GM12878 (cell line): ENCODE measurements around the gene GPC5. TPM values are rescaled to one million over a fixed set of nuclear protein-coding genes. Genes with fewer than 3 reads are reported as not detected.

Experiments used
- ATAC-seq: fragments of 200-7000 bp; cut with Tn5 transposase; 3 replicates; pipeline ENCODE4 v1.9.1; 2020; ENCODE audit warnings: mild to moderate bottlenecking, moderate library complexity
- BruUV-seq: library from RNA; stranded (reverse); fragments of 400-500 nt; replicated peaks from 2 replicates; lab custom pipeline; 2021; lab: Mats Ljungman, UMichigan
- CTCF ChIA-PET: fragments of 300-600 bp; sonication (Branson Sonifier 250); formaldehyde crosslinking; extraction: SDS; loops from one replicate; lab custom pipeline; 2021; ENCODE audit warnings: inconsistent platforms; lab: Yijun Ruan, JAX
- POLR2A ChIA-PET: fragments of 350-600 bp; formaldehyde crosslinking; extraction: SDS; loops from one replicate; lab custom pipeline; 2021; ENCODE audit warnings: inconsistent platforms; lab: Charles Lee
- RAD21 ChIA-PET: fragments of 300-600 bp; sonication (Branson Sonifier 250); formaldehyde crosslinking; loops from one replicate; lab custom pipeline; 2023; ENCODE audit warnings: antibody characterized with exemption; ENCODE audit not compliant: unreplicated experiment; lab: Charles Lee
- SMC1A ChIA-PET: fragments of 300-600 bp; sonication (Branson Sonifier 250); formaldehyde crosslinking; loops from one replicate; lab custom pipeline; 2023; ENCODE audit not compliant: unreplicated experiment, uncharacterized antibody; lab: Charles Lee
- DNase-seq: peaks from one replicate; pipeline ENCODE4 v3.0.0-alpha.2; 2011; ENCODE audit warnings: low read depth, low spot score
- FAIRE-seq: peaks from 3 replicates; lab custom pipeline; 2011; peaks lifted over from hg19 to GRCh38; lab: Jason Lieb, UNC
- H2AFZ ChIP-seq: 2 replicates; pipeline ENCODE4 v1.6.0; 2011; ENCODE audit warnings: low read depth, low read length, control low read depth; ENCODE audit not compliant: control insufficient read depth
- H3K27ac ChIP-seq: 2 replicates; pipeline ENCODE4 v1.5.1; 2011; ENCODE audit warnings: control low read depth; ENCODE audit not compliant: control insufficient read depth, insufficient read depth
- H3K27me3 ChIP-seq, 2 experiments: replicated peaks in 1 of 2; 2 replicates each; pipeline versions ENCODE4 v1.6.0 to v1.6.1; 2011; ENCODE audit warnings: low read length in 1 of 2; ENCODE audit not compliant: control insufficient read depth in 2 of 2, insufficient read depth in 2 of 2
- H3K36me3 ChIP-seq, 2 experiments: 2 replicates each; pipeline ENCODE4 v1.5.1; 2011; ENCODE audit warnings: low read length in 1 of 2; ENCODE audit not compliant: control insufficient read depth in 2 of 2, insufficient read depth in 2 of 2
- H3K4me1 ChIP-seq: 2 replicates; pipeline ENCODE4 v1.6.1; 2011; ENCODE audit warnings: mild to moderate bottlenecking, low read length, moderate library complexity, mixed read lengths; ENCODE audit not compliant: control insufficient read depth, insufficient read depth
- H3K4me2 ChIP-seq: 2 replicates; pipeline ENCODE4 v1.6.0; 2011; ENCODE audit warnings: control low read depth; ENCODE audit not compliant: control insufficient read depth, insufficient read depth
- H3K4me3 ChIP-seq: fragments of 200-600 bp; sonication (generic); 2 replicates; pipeline ENCODE4 v1.5.1; 2016
- H3K79me2 ChIP-seq: 2 replicates; pipeline ENCODE4 v1.6.0; 2011; ENCODE audit warnings: low read length; ENCODE audit not compliant: control insufficient read depth, insufficient read depth
- H3K9ac ChIP-seq: 2 replicates; pipeline ENCODE4 v1.8.0; 2011; ENCODE audit warnings: low read length, control low read depth, mixed read lengths; ENCODE audit not compliant: control insufficient read depth, insufficient read depth
- H3K9me3 ChIP-seq: replicated peaks from 3 replicates; pipeline ENCODE4 v1.5.1; 2011; ENCODE audit warnings: mild to moderate bottlenecking, low read length; ENCODE audit not compliant: control insufficient read depth, insufficient read depth
- H4K20me1 ChIP-seq: 2 replicates; pipeline ENCODE4 v1.6.0; 2011; ENCODE audit not compliant: control insufficient read depth, insufficient read depth
- BACH1 ChIP-seq: fragments of 450-650 bp; IDR thresholded peaks from 2 replicates; pipeline ENCODE4 v1.6.1; 2017; ENCODE audit warnings: mild to moderate bottlenecking, borderline replicate concordance
- CEBPB ChIP-seq, 2 experiments: fragments of 150-350 bp in 1 of 2; IDR thresholded peaks; 2 replicates each; pipeline ENCODE4 v1.6.1; 2012 to 2014; ENCODE audit warnings: low read depth in 2 of 2, low read length in 2 of 2, borderline replicate concordance in 1 of 2, inconsistent platforms in 1 of 2
- EED ChIP-seq: sonication (generic); IDR thresholded peaks from 2 replicates; pipeline ENCODE4 v1.6.1; 2016; ENCODE audit warnings: antibody characterized with exemption, low read depth
- GABPA ChIP-seq: IDR thresholded peaks from 2 replicates; pipeline ENCODE4 v1.6.1; 2014; ENCODE audit warnings: antibody characterized with exemption, low read depth, mild to moderate bottlenecking, inconsistent platforms
- IKZF1 ChIP-seq: fragments of 450-650 bp; conservative IDR thresholded peaks from 2 replicates; pipeline ENCODE4 v1.6.1; 2017; ENCODE audit warnings: antibody characterized with exemption, mild to moderate bottlenecking
- IKZF2 ChIP-seq, 2 experiments: fragments of 450-650 bp; IDR thresholded peaks; 2 replicates each; pipeline ENCODE4 v1.6.1; 2017; ENCODE audit warnings: mild to moderate bottlenecking in 2 of 2, moderate library complexity in 2 of 2
- NBN ChIP-seq: fragments of 450-650 bp; IDR thresholded peaks from 2 replicates; pipeline ENCODE4 v1.6.1; 2016
- PAX5 ChIP-seq: IDR thresholded peaks from 2 replicates; pipeline ENCODE4 v1.6.1; 2011; ENCODE audit warnings: low read depth, low read length, borderline replicate concordance
- SMAD5 ChIP-seq: IDR thresholded peaks from 2 replicates; pipeline ENCODE4 v1.6.1; 2016; ENCODE audit warnings: antibody characterized with exemption, low read depth
- SREBF2 ChIP-seq: IDR thresholded peaks from 2 replicates; pipeline ENCODE4 v1.6.1; 2012; ENCODE audit warnings: mild to moderate bottlenecking, low read length
- TAF1 ChIP-seq: IDR thresholded peaks from 2 replicates; pipeline ENCODE4 v1.6.1; 2011; ENCODE audit warnings: mild to moderate bottlenecking, low read depth, low read length, borderline replicate concordance
- TCF3 ChIP-seq: IDR thresholded peaks from 2 replicates; pipeline ENCODE4 v1.6.1; 2012; ENCODE audit warnings: low read depth, mild to moderate bottlenecking, low read length, borderline replicate concordance; ENCODE audit not compliant: insufficient read depth
- ZNF592 ChIP-seq: fragments of 450-650 bp; IDR thresholded peaks from 2 replicates; pipeline ENCODE4 v1.6.1; 2017; ENCODE audit warnings: mild to moderate bottlenecking, moderate library complexity
- ZSCAN29 ChIP-seq: fragments of 450-650 bp; IDR thresholded peaks from 2 replicates; pipeline ENCODE4 v1.6.1; 2017; ENCODE audit warnings: mild to moderate bottlenecking, moderate library complexity
- in situ Hi-C: fragments of 300-500 bp; cut with MboI; formaldehyde crosslinking; loops from 9 replicates; pipeline ENCODE4 v1.14.3; 2018; ENCODE audit warnings: mixed read lengths
- intact Hi-C: fragments of 100-400 bp; cut with micrococcal nuclease; formaldehyde crosslinking; loops from one replicate; pipeline ENCODE4 v1.14.2; 2022; ENCODE audit not compliant: unreplicated experiment
- polyA plus RNA-seq, 11 experiments: library from polyadenylated mRNA; depleted of rRNA in 4 of 11; unstranded in 6 of 11; stranded (reverse) in 5 of 11; fragments of >200 nt; fragmentation: Nextera tagmentation in 4 of 11; fragmentation: Illumina TruSeq in 1 of 11; extraction: Ambion mirVana in 4 of 11; extraction: Trizol in 1 of 11; gene quantifications; 1 replicate in 1 of 11; 2 replicates in 10 of 11; pipeline versions ENCODE4 v1.2.1 to v1.2.3, GENCODE V29; 2011 to 2016; ENCODE audit warnings: inconsistent platforms in 2 of 11, missing spikeins in 2 of 11, low read depth in 1 of 11
- total RNA-seq, 4 experiments: library from RNA; depleted of rRNA in 3 of 4; stranded (reverse); fragments of >200 nt in 3 of 4; fragmentation: Illumina TruSeq in 1 of 4; extraction: Trizol in 1 of 4; gene quantifications; 2 replicates each; pipeline versions ENCODE4 v1.2.1 to v1.2.3, GENCODE V29; 2013 to 2021
- TF ChIP-seq, protein P1 (sequence below): fragments of 450-650 bp; IDR thresholded peaks from 2 replicates; pipeline ENCODE4 v1.6.1; 2017; ENCODE audit warnings: low read depth, mild to moderate bottlenecking, moderate library complexity
- TF ChIP-seq, protein P2 (sequence below): fragments of 450-650 bp; IDR thresholded peaks from 2 replicates; pipeline ENCODE4 v1.6.1; 2017; ENCODE audit warnings: mild to moderate bottlenecking, moderate library complexity

Gene GPC5
- total and polyA plus RNA-seq, 10 of the 15 experiments (the other 5 are each of a cell fraction or from before 2014, with no cell fraction given), result 0.05 to 0.87 (median 0.44) TPM; not detected in 1

DNA sequence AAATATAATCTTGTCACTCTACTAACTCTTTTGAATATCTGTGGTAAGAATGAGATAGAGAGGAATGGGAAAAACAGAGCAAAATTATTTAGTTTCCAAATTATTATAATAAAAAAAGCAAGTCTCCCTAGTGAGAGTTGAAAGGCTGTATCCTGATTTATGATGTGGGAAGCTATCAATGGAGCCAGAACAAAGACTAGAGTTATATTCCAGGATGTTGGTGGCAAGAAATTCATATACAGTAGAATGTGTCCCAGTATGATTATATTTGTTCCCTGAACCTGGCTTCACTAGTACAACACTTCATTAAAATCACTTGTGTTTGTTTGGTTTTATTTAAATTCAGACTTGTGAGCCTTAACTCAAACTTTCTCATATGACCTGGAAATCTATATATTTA, 630.3 kb downstream of the GPC5 start:
- ChIA-PET RAD21 (no interaction called here), POLR2A (no interaction called here), CTCF (no interaction called here), SMC1A (no interaction called here)
- Histone ChIP-seq H3K79me2 (no peaks in the 10 kb centered on the region), H3K9ac (no peak overlapping the region), H3K27me3 (no peaks in the 10 kb centered on the region), H3K27ac (no peak overlapping the region), H3K4me2 (no peak overlapping the region), H3K4me3 (no peak overlapping the region), H3K4me1 (no peaks in the 10 kb centered on the region), H3K36me3 (no peaks in the 10 kb centered on the region), H2AFZ (no peak overlapping the region), H3K9me3 (no peaks in the 10 kb centered on the region), H4K20me1 (no peaks in the 10 kb centered on the region)
- ATAC-seq (no peak), FAIRE-seq (no peak), DNase-seq (no peak)
- BruUV-seq, result no TSS peak
- TF ChIP-seq, protein P1, sequence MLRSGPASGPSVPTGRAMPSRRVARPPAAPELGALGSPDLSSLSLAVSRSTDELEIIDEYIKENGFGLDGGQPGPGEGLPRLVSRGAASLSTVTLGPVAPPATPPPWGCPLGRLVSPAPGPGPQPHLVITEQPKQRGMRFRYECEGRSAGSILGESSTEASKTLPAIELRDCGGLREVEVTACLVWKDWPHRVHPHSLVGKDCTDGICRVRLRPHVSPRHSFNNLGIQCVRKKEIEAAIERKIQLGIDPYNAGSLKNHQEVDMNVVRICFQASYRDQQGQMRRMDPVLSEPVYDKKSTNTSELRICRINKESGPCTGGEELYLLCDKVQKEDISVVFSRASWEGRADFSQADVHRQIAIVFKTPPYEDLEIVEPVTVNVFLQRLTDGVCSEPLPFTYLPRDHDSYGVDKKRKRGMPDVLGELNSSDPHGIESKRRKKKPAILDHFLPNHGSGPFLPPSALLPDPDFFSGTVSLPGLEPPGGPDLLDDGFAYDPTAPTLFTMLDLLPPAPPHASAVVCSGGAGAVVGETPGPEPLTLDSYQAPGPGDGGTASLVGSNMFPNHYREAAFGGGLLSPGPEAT, result no peak
- TF ChIP-seq NBN (no peak), SREBF2 (no peak), TCF3 (no peak), IKZF2 (IDR thresholded peaks at IDR 0.05) (no peak), IKZF1 (no peak), TAF1 (no peak), PAX5 (no peak), ZSCAN29 (no peak), CEBPB (IDR thresholded peaks at IDR 0.05; ENCODE audit: borderline replicate concordance in 1 of 2, low read depth in 2 of 2, low read length in 2 of 2) (no peak), EED (no peak), BACH1 (no peak), SMAD5 (no peak), ZNF592 (no peak), GABPA (no peak)
- TF ChIP-seq, protein P2, sequence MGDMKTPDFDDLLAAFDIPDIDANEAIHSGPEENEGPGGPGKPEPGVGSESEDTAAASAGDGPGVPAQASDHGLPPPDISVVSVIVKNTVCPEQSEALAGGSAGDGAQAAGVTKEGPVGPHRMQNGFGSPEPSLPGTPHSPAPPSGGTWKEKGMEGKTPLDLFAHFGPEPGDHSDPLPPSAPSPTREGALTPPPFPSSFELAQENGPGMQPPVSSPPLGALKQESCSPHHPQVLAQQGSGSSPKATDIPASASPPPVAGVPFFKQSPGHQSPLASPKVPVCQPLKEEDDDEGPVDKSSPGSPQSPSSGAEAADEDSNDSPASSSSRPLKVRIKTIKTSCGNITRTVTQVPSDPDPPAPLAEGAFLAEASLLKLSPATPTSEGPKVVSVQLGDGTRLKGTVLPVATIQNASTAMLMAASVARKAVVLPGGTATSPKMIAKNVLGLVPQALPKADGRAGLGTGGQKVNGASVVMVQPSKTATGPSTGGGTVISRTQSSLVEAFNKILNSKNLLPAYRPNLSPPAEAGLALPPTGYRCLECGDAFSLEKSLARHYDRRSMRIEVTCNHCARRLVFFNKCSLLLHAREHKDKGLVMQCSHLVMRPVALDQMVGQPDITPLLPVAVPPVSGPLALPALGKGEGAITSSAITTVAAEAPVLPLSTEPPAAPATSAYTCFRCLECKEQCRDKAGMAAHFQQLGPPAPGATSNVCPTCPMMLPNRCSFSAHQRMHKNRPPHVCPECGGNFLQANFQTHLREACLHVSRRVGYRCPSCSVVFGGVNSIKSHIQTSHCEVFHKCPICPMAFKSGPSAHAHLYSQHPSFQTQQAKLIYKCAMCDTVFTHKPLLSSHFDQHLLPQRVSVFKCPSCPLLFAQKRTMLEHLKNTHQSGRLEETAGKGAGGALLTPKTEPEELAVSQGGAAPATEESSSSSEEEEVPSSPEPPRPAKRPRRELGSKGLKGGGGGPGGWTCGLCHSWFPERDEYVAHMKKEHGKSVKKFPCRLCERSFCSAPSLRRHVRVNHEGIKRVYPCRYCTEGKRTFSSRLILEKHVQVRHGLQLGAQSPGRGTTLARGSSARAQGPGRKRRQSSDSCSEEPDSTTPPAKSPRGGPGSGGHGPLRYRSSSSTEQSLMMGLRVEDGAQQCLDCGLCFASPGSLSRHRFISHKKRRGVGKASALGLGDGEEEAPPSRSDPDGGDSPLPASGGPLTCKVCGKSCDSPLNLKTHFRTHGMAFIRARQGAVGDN, result no peak
- intact Hi-C loops, result no loop called here
- in situ Hi-C loops, result no loop called here
